ENCODE data around the gene BPGM.

DNA sequence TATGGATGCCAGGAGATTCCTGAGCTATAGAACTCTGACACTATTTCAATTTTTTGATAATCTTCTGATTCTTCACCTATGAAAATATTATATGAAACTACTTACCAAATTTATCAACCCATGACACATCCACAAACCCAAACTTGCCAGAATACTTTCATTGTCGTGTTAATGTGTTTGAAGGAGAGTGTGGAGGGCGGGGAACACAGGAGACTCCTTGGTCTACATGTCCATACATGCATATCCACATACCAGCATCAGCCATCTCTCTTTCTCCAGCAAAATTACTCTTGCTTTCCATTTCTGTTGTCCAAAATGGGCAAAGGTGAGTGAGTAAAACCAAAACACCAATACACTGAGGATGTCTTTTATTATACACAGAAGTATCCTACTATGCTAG lies 23.5 kb upstream of the BPGM start:
- TF ChIP-seq CTCF (conservative IDR thresholded peaks at IDR 0.05) = no peak
- TF ChIP-seq EZH2 (IDR thresholded peaks at IDR 0.05; ENCODE audit: low read depth) = no peak

Measured in PC-9 (cell line).